Measurements from ENCODE around the gene TSC22D3. TPM values are rescaled to one million over a fixed set of nuclear protein-coding genes. Genes with fewer than 3 reads are reported as not detected.
"Not testable (repeated sequence)": the region's sequence is repeated elsewhere in the genome, so short reads cannot be mapped to it uniquely, and the experiment has no call there.

The TSC22D3 gene
- total and polyA plus RNA-seq, 9 donors: 39.5 to 82.9 (median 64.3) TPM

DNA sequence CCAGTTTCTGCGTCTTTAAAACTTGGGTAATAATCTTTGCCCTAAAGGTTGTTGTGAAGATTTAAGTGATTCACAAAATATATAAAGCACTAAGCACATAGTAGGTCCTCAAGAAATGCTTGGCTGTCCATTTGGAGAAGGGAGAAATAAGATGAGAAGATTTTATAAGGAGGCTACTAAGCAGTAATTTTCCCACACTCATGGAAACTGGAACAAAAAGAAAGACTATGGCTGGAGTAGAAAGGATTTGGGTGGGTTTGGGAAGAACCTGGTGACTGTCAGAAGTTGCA is 100.3 kb downstream of the TSC22D3 start:
- Histone ChIP-seq H3K36me3 (ENCODE audit: control insufficient read depth, insufficient read depth, low read length) (no peaks in the 10 kb centered on the region), H3K4me1 (ENCODE audit: control insufficient read depth, insufficient read depth, low read length) (peaks cover 36% of the 10 kb centered on the region), H3K9me3 (replicated peaks; ENCODE audit: control insufficient read depth, low read depth, low read length) (no peaks in the 10 kb centered on the region), H3K4me3 (ENCODE audit: low read length) (no peak overlapping the region), H3K27ac (ENCODE audit: low read length) (peak overlapping the region; percentile 69), H3K27me3 (ENCODE audit: control insufficient read depth, insufficient read depth, low read length) (peaks cover 47% of the 10 kb centered on the region)
- peak; percentile 19 for DNase-seq
- no CpG with 5 or more reads among the region's 1 CpG for WGBS (ENCODE audit: insufficient coverage)

DNA sequence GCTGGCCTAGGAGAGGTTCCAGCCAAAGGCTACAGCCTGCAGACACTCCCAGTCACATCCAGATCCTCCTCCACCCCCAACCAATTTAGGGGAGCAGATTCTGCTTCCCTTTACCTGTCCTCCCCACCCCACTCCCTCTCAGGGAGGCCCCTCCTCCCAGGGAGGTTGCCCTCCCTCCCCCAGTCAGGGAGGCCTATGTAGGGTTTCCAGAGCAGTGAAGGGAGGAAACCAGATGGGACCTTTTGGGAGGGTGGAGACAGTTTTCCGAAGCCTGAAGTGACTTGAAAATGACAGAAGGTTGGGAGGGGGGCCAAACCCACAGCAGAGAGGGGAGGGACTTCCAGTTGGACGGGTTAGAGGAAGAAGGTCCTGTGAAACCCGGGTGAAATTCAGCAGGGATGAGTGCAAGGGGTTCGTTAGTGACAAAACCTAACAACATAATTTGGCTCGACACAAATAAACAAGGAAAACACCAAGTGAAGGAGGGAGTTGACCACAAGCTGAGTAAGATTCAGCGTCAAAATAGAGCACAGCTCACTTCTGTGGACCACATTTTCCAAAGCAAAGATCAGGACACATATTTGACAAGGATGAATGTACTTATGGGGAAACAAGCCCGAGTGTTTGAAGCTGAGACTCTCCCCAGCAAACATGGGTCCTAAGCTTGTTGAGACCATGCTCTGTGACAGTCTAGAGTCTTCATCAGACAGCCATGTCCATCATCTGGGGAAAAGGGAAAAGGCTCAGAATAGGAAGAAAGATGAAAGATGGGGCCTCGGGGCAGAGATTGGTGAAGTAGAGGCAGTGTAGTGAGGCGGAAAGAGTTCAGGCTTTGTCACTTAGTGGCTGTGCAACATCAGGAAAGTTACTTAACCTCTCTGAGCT is 100.9 kb downstream of the TSC22D3 start:
- H3K36me3 ChIP-seq (ENCODE audit: control insufficient read depth, insufficient read depth, low read length): no peaks in the 10 kb centered on the region
- H3K9me3 ChIP-seq (replicated peaks; ENCODE audit: control insufficient read depth, low read depth, low read length): no peaks in the 10 kb centered on the region
- H3K4me3 ChIP-seq (ENCODE audit: low read length): no peak overlapping the region
- 49% methylated on average over 4 of the region's 9 CpGs for WGBS (ENCODE audit: insufficient coverage)
- peaks cover 36% of the 10 kb centered on the region for H3K4me1 ChIP-seq (ENCODE audit: control insufficient read depth, insufficient read depth, low read length)
- peak overlapping the region; percentile 84 for H3K27ac ChIP-seq (ENCODE audit: low read length)
- peak; percentile 83 for DNase-seq
- peaks cover 42% of the 10 kb centered on the region for H3K27me3 ChIP-seq (ENCODE audit: control insufficient read depth, insufficient read depth, low read length)

- Histone ChIP-seq H3K9me3 (replicated peaks; ENCODE audit: control insufficient read depth, low read depth, low read length) (no peaks in the 10 kb centered on the region), H3K27me3 (ENCODE audit: control insufficient read depth, insufficient read depth, low read length) (peaks cover 36% of the 10 kb centered on the region), H3K27ac (ENCODE audit: low read length) (peak overlapping the region; percentile 84), H3K36me3 (ENCODE audit: control insufficient read depth, insufficient read depth, low read length) (no peaks in the 10 kb centered on the region), H3K4me3 (ENCODE audit: low read length) (no peak overlapping the region), H3K4me1 (ENCODE audit: control insufficient read depth, insufficient read depth, low read length) (peaks cover 36% of the 10 kb centered on the region)
- DNase-seq: peak; percentile 63
- 42% methylated on average over 5 of the region's 7 CpGs for whole genome bisulfite sequencing (ENCODE audit: insufficient coverage)
Measured at GRCh38 chrX:107673933-107674479, 101.6 kb downstream of the TSC22D3 start.

GRCh38 chrX:107673431-107673830 is 102.2 kb downstream of the TSC22D3 start:
- Histone ChIP-seq H3K9me3 (replicated peaks; ENCODE audit: control insufficient read depth, low read depth, low read length) (no peaks in the 10 kb centered on the region), H3K4me3 (ENCODE audit: low read length) (no peak overlapping the region), H3K27me3 (ENCODE audit: control insufficient read depth, insufficient read depth, low read length) (peaks cover 35% of the 10 kb centered on the region), H3K4me1 (ENCODE audit: control insufficient read depth, insufficient read depth, low read length) (peaks cover 36% of the 10 kb centered on the region), H3K27ac (ENCODE audit: low read length) (peak overlapping the region; percentile 84), H3K36me3 (ENCODE audit: control insufficient read depth, insufficient read depth, low read length) (no peaks in the 10 kb centered on the region)
- WGBS (ENCODE audit: insufficient coverage): 71% methylated on average over 5 of the region's 6 CpGs
- DNase-seq: no peak

GRCh38 chrX:107672955-107673378 is 102.6 kb downstream of the TSC22D3 start:
- Histone ChIP-seq H3K36me3 (ENCODE audit: control insufficient read depth, insufficient read depth, low read length) (no peaks in the 10 kb centered on the region), H3K4me3 (ENCODE audit: low read length) (no peak overlapping the region), H3K9me3 (replicated peaks; ENCODE audit: control insufficient read depth, low read depth, low read length) (no peaks in the 10 kb centered on the region), H3K4me1 (ENCODE audit: control insufficient read depth, insufficient read depth, low read length) (peaks cover 36% of the 10 kb centered on the region), H3K27me3 (ENCODE audit: control insufficient read depth, insufficient read depth, low read length) (peaks cover 32% of the 10 kb centered on the region), H3K27ac (ENCODE audit: low read length) (peak overlapping the region; percentile 84)
- DNase-seq: peak; percentile 74
- no CpG with 5 or more reads among the region's 9 CpGs for WGBS (ENCODE audit: insufficient coverage)

- H3K27me3 ChIP-seq (ENCODE audit: control insufficient read depth, insufficient read depth, low read length): peaks cover 22% of the 10 kb centered on the region
- 90% methylated on average over 6 of the region's 9 CpGs for whole genome bisulfite sequencing (ENCODE audit: insufficient coverage)
Measured at GRCh38 chrX:107671256-107671655, 104.3 kb downstream of the TSC22D3 start.

GRCh38 chrX:107669885-107670628 is 105.5 kb downstream of the TSC22D3 start:
- no peak for DNase-seq
- Histone ChIP-seq H3K4me3 (ENCODE audit: low read length) (no peak overlapping the region), H3K27ac (ENCODE audit: low read length) (no peak overlapping the region), H3K4me1 (ENCODE audit: control insufficient read depth, insufficient read depth, low read length) (peaks cover 20% of the 10 kb centered on the region), H3K36me3 (ENCODE audit: control insufficient read depth, insufficient read depth, low read length) (no peaks in the 10 kb centered on the region), H3K9me3 (replicated peaks; ENCODE audit: control insufficient read depth, low read depth, low read length) (no peaks in the 10 kb centered on the region), H3K27me3 (ENCODE audit: control insufficient read depth, insufficient read depth, low read length) (peaks cover 19% of the 10 kb centered on the region)
- WGBS (ENCODE audit: insufficient coverage): no CpG with 5 or more reads among the region's 5 CpGs

More at GRCh38 chrX:107671256-107671655, 104.3 kb downstream of the TSC22D3 start:
- not testable (repeated sequence) for DNase-seq; H3K4me3 ChIP-seq (ENCODE audit: low read length); H3K36me3 ChIP-seq (ENCODE audit: control insufficient read depth, insufficient read depth, low read length); H3K9me3 ChIP-seq (replicated peaks; ENCODE audit: control insufficient read depth, low read depth, low read length); H3K27ac ChIP-seq (ENCODE audit: low read length)
- peaks cover 23% of the 10 kb centered on the region for H3K4me1 ChIP-seq (ENCODE audit: control insufficient read depth, insufficient read depth, low read length)

DNA sequence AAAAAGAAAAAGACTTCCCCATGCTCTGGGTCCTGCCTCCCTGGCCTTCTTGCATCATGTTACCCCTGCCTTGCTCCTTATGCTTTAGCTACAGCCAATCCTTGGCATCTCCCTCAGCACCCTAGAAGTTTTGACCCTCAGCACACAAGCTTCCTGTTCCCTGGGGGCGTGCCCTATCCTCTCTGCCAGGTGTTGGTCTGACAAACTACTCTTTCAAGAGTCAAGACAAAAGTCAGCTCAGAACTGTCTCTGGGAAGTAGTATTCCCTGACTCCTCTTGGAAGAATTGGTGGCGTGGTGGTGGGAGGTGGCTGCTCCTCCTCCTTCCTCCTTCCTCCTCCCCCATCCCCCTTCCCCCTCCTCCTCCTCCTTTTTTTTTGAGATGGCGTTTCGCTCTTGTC is 106.3 kb downstream of the TSC22D3 start:
- Histone ChIP-seq H3K4me3 (ENCODE audit: low read length) (no peak overlapping the region), H3K4me1 (ENCODE audit: control insufficient read depth, insufficient read depth, low read length) (peaks cover 12% of the 10 kb centered on the region), H3K9me3 (replicated peaks; ENCODE audit: control insufficient read depth, low read depth, low read length) (no peaks in the 10 kb centered on the region), H3K36me3 (ENCODE audit: control insufficient read depth, insufficient read depth, low read length) (no peaks in the 10 kb centered on the region), H3K27me3 (ENCODE audit: control insufficient read depth, insufficient read depth, low read length) (peaks cover 18% of the 10 kb centered on the region), H3K27ac (ENCODE audit: low read length) (no peak overlapping the region)
- no peak for DNase-seq
- no CpG with 5 or more reads among the region's 4 CpGs for WGBS (ENCODE audit: insufficient coverage)

DNA sequence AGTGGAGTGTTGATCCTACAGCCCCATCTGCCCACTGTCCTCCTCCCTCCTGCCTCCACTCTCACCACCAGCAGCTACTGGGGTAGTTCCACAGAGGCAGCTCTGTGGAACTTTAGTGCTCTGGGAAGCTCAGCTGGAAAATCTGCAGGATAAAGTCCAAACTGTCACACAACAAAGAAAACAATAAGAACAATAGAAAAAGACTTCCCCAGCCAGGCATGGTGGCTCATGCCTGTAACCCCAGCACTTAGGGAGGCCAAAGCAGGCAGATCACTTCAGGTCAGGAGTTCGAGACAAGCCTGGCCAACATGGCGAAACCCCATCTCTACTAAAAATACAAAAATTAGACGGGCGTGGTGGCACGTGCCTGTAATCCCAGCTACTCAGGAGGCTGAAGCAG is 106.9 kb downstream of the TSC22D3 start:
- DNase-seq; H3K27ac ChIP-seq (ENCODE audit: low read length); H3K9me3 ChIP-seq (replicated peaks; ENCODE audit: control insufficient read depth, low read depth, low read length); H3K36me3 ChIP-seq (ENCODE audit: control insufficient read depth, insufficient read depth, low read length); H3K4me1 ChIP-seq (ENCODE audit: control insufficient read depth, insufficient read depth, low read length); H3K4me3 ChIP-seq (ENCODE audit: low read length): not testable (repeated sequence)
- peaks cover 16% of the 10 kb centered on the region for H3K27me3 ChIP-seq (ENCODE audit: control insufficient read depth, insufficient read depth, low read length)
- WGBS (ENCODE audit: insufficient coverage): 100% methylated on average over 1 of the region's 5 CpGs

DNA sequence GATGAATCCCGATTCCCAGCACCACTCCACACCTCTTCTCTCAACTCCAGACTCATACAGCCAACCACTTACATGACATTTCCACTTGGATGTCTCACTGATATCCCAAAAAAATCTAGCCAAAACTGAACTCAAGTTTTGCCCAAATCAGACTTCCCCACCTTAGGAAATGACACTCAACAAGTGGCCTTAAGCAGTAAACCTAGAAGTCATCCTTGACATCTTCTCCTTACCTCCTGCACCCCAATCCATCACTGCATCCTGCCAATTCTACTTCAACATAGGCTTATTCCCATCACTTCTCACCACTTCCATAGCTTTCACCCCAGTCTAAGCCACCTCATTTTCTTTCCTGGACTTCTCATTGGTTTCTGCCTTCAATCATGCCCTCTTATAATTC is 108.2 kb downstream of the TSC22D3 start:
- Histone ChIP-seq H3K27ac (ENCODE audit: low read length) (no peak overlapping the region), H3K4me3 (ENCODE audit: low read length) (no peak overlapping the region), H3K9me3 (replicated peaks; ENCODE audit: control insufficient read depth, low read depth, low read length) (no peaks in the 10 kb centered on the region), H3K27me3 (ENCODE audit: control insufficient read depth, insufficient read depth, low read length) (peaks cover 13% of the 10 kb centered on the region), H3K4me1 (ENCODE audit: control insufficient read depth, insufficient read depth, low read length) (no peaks in the 10 kb centered on the region), H3K36me3 (ENCODE audit: control insufficient read depth, insufficient read depth, low read length) (no peaks in the 10 kb centered on the region)
- no peak for DNase-seq
- 56% methylated on average over 1 of the region's 1 CpG for WGBS (ENCODE audit: insufficient coverage)
